Endothelial cell of umbilical vein (primary cell): ENCODE results near the gene ADGRG2. TPM values are rescaled to one million over a fixed set of nuclear protein-coding genes. Genes with fewer than 3 reads are reported as not detected.

ENCODE experiments used
- BruUV-seq: library from RNA; stranded (reverse); fragments of 400-500 nt; replicated peaks from 2 replicates; lab custom pipeline; 2021; lab: Mats Ljungman, UMichigan
- CTCF ChIA-PET: fragments of 300-600, 350-600 bp; sonication (Branson Sonifier 250); formaldehyde crosslinking; loops from one replicate; lab custom pipeline; 2021; ENCODE audit warnings: antibody characterized with exemption, inconsistent platforms; lab: Charles Lee
- POLR2A ChIA-PET: fragments of 300-600, 350-600 bp; sonication (Branson Sonifier 250); formaldehyde crosslinking; loops from one replicate; lab custom pipeline; 2021; ENCODE audit warnings: antibody characterized with exemption, inconsistent platforms; lab: Charles Lee
- DNase-seq: peaks from one replicate; pipeline ENCODE4 v3.0.0-alpha.2; 2011; ENCODE audit warnings: low read depth, low spot score
- FAIRE-seq: peaks from 2 replicates; lab custom pipeline; 2011; peaks lifted over from hg19 to GRCh38; lab: Jason Lieb, UNC
- H2AFZ ChIP-seq: 2 replicates; pipeline ENCODE4 v1.6.0; 2012; ENCODE audit warnings: low read depth, low read length, control low read depth, inconsistent platforms
- H3K27ac ChIP-seq: 2 replicates; pipeline ENCODE4 v1.5.1; 2011; ENCODE audit warnings: low read depth, mild to moderate bottlenecking, control low read depth, low read length, moderate library complexity; ENCODE audit not compliant: insufficient read depth
- H3K27me3 ChIP-seq, 2 experiments: 2 replicates each; pipeline versions ENCODE4 v1.6.0 to v1.6.1; 2011; ENCODE audit warnings: low read length in 2 of 2, mixed read lengths in 1 of 2; ENCODE audit not compliant: control insufficient read depth in 2 of 2, insufficient read depth in 2 of 2
- H3K36me3 ChIP-seq, 2 experiments: 2 replicates in 1 of 2; 3 replicates in 1 of 2; pipeline ENCODE4 v1.5.1; 2011; ENCODE audit warnings: low read length in 2 of 2, mild to moderate bottlenecking in 1 of 2, moderate library complexity in 1 of 2; ENCODE audit not compliant: control insufficient read depth in 2 of 2, insufficient read depth in 2 of 2; ENCODE audit errors: extremely low read depth in 1 of 2
- H3K4me1 ChIP-seq: 3 replicates; pipeline ENCODE4 v1.5.1; 2011; ENCODE audit warnings: mild to moderate bottlenecking, low read length; ENCODE audit not compliant: control insufficient read depth, insufficient read depth; ENCODE audit errors: extremely low read depth
- H3K4me2 ChIP-seq: 2 replicates; pipeline ENCODE4 v1.6.1; 2011; ENCODE audit warnings: low read length, control low read depth, mixed read lengths; ENCODE audit not compliant: insufficient read depth
- H3K4me3 ChIP-seq, 3 experiments: fragments of 200-600 bp in 1 of 3; sonication (generic), shearing (Covaris generic) in 1 of 3; replicated peaks in 1 of 3; 2 replicates each; pipeline ENCODE4 v1.5.1; 2011 to 2016; ENCODE audit warnings: control low read depth in 3 of 3, low read length in 3 of 3, mild to moderate bottlenecking in 2 of 3, inconsistent platforms in 1 of 3, low read depth in 1 of 3, moderate library complexity in 1 of 3; ENCODE audit not compliant: insufficient read depth in 1 of 3
- H3K79me2 ChIP-seq: 2 replicates; pipeline ENCODE4 v1.6.0; 2012; ENCODE audit warnings: low read length, inconsistent platforms; ENCODE audit not compliant: control insufficient read depth, insufficient read depth
- H3K9ac ChIP-seq: replicated peaks from 2 replicates; pipeline ENCODE3; 2011; ENCODE audit warnings: low read length, control low read depth; ENCODE audit not compliant: insufficient read depth; ENCODE audit errors: extremely low read depth
- H3K9me1 ChIP-seq: replicated peaks from 3 replicates; pipeline ENCODE4 v1.6.0; 2011; ENCODE audit warnings: mild to moderate bottlenecking, low read length; ENCODE audit not compliant: control insufficient read depth, insufficient read depth; ENCODE audit errors: extremely low read depth
- H3K9me3 ChIP-seq: replicated peaks from 2 replicates; pipeline ENCODE4 v1.5.1; 2012; ENCODE audit warnings: low read length, inconsistent platforms; ENCODE audit not compliant: control insufficient read depth, insufficient read depth
- H4K20me1 ChIP-seq: replicated peaks from 2 replicates; pipeline ENCODE3; 2011; ENCODE audit warnings: mild to moderate bottlenecking, low read length; ENCODE audit not compliant: control insufficient read depth, insufficient read depth; ENCODE audit errors: extremely low read depth
- EZH2 ChIP-seq: IDR thresholded peaks from 2 replicates; pipeline ENCODE4 v1.6.1; 2012; ENCODE audit warnings: borderline replicate concordance, low read depth, mild to moderate bottlenecking, moderate library complexity, low read length, inconsistent platforms; ENCODE audit not compliant: severe bottlenecking
- MYC ChIP-seq: IDR thresholded peaks from one replicate; pipeline ENCODE4 v1.6.1; 2011; ENCODE audit warnings: mild to moderate bottlenecking, low read depth, low read length
- POLR2A ChIP-seq: IDR thresholded peaks from 2 replicates; pipeline ENCODE4 v1.6.1; 2012; ENCODE audit warnings: low read depth, mild to moderate bottlenecking, control low read depth, low read length
- POLR2AphosphoS5 ChIP-seq: IDR thresholded peaks from 2 replicates; pipeline ENCODE4 v1.6.1; 2012; ENCODE audit warnings: low read depth, mild to moderate bottlenecking, control low read depth, low read length, moderate library complexity; ENCODE audit not compliant: insufficient read depth
- dilution Hi-C: fragments of 300-500 bp; cut with MboI; formaldehyde crosslinking; loops from one replicate; pipeline ENCODE4 v1.15.0; 2019; ENCODE audit warnings: low sequenced_read_pairs; ENCODE audit not compliant: extremely low pct_ligation_motif_present
- intact Hi-C: fragments of 100-400 bp; cut with micrococcal nuclease; formaldehyde crosslinking; loops from one replicate; pipeline ENCODE4 v1.10.0; 2022
- polyA plus RNA-seq, 4 experiments: library from polyadenylated mRNA; depleted of rRNA in 3 of 4; stranded (reverse) in 3 of 4; unstranded in 1 of 4; fragments of >200 nt; gene quantifications; 2 replicates each; pipeline versions ENCODE4 v1.2.1 to v1.2.3, GENCODE V29; 2011 to 2012; ENCODE audit warnings: missing spikeins in 1 of 4
- total RNA-seq: library from RNA; stranded (reverse); gene quantifications from 2 replicates; pipeline ENCODE4 v1.2.3, GENCODE V29; 2021
- TF ChIP-seq, protein P1 (sequence below): IDR thresholded peaks from 2 replicates; pipeline ENCODE4 v1.6.1; 2011; ENCODE audit not compliant: insufficient read depth, insufficient read length
- TF ChIP-seq, protein P2 (sequence below), 2 donors: IDR thresholded peaks; 1 replicate in 1 of 2; 2 replicates in 1 of 2; pipeline ENCODE4 v1.5.1; 2011; ENCODE audit warnings: low read length in 2 of 2, mild to moderate bottlenecking in 2 of 2, moderate library complexity in 2 of 2, control low read depth in 1 of 2, inconsistent platforms in 1 of 2, low read depth in 1 of 2; ENCODE audit not compliant: insufficient read depth in 1 of 2; ENCODE audit errors: extremely low read depth in 1 of 2

ADGRG2 gene
- total and polyA plus RNA-seq, 2 donors (not counting 3 experiments of a cell fraction or from before 2014, with no cell fraction given), result not detected

DNA sequence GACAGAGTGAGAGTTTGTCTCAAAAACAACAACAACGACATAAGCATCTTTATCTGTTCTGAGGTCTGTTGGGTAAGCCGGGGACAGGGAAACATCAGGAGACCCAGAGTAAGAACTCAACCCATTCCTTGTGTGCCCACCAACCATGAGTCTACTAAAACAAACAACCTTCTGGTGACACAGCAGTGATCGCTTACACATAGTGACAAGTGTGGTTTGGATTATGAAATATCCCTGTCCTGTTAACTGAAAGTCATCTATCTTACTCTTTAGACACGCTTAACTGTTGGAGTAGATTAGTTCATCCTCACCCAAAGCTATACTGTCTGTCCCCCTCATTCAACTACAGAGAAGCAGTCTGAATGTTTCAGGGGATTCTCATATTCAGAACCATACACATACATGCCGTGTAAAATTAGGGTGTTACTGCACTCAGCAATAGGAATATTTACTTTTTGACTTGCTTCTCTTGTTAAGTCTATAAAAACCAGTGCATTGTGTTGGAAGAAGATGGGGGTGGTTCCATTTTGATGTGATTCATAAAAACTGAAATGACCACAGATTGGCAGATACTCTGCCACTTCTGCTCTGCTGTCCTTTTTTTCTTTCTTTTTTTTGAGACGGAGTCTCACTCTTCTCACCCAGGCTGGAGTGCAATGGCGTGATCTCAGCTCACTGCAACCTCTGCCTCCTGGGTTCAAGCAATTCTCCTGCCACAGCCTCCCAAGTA lies 165.8 kb downstream of the ADGRG2 start:
- CTCF ChIA-PET, result no interaction called here
- H3K9ac ChIP-seq, result no peak overlapping the region
- POLR2A ChIA-PET, result no interaction called here
- H3K4me1 ChIP-seq, result no peaks in the 10 kb centered on the region
- H3K79me2 ChIP-seq, result no peaks in the 10 kb centered on the region
- no peaks in the 10 kb centered on the region for H3K9me3 ChIP-seq
- H2AFZ ChIP-seq, result no peak overlapping the region
- dilution Hi-C loops (no loop called here), intact Hi-C loops (no loop called here)
- no peak overlapping the region for H3K27ac ChIP-seq
- BruUV-seq, result no TSS peak
- DNase-seq, result no peak
- H3K36me3 ChIP-seq, result no peaks in the 10 kb centered on the region
- no peak overlapping the region for H3K4me2 ChIP-seq
- no peaks in the 10 kb centered on the region for H3K9me1 ChIP-seq
- H3K4me3 ChIP-seq, result no peak overlapping the region
- H3K27me3 ChIP-seq, result no peaks in the 10 kb centered on the region
- H4K20me1 ChIP-seq, result no peaks in the 10 kb centered on the region
- TF ChIP-seq POLR2AphosphoS5 (no peak), MYC (no peak), EZH2 (no peak), POLR2A (no peak)
- TF ChIP-seq, protein P1, sequence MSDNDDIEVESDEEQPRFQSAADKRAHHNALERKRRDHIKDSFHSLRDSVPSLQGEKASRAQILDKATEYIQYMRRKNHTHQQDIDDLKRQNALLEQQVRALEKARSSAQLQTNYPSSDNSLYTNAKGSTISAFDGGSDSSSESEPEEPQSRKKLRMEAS, result no peak
- TF ChIP-seq, protein P2, sequence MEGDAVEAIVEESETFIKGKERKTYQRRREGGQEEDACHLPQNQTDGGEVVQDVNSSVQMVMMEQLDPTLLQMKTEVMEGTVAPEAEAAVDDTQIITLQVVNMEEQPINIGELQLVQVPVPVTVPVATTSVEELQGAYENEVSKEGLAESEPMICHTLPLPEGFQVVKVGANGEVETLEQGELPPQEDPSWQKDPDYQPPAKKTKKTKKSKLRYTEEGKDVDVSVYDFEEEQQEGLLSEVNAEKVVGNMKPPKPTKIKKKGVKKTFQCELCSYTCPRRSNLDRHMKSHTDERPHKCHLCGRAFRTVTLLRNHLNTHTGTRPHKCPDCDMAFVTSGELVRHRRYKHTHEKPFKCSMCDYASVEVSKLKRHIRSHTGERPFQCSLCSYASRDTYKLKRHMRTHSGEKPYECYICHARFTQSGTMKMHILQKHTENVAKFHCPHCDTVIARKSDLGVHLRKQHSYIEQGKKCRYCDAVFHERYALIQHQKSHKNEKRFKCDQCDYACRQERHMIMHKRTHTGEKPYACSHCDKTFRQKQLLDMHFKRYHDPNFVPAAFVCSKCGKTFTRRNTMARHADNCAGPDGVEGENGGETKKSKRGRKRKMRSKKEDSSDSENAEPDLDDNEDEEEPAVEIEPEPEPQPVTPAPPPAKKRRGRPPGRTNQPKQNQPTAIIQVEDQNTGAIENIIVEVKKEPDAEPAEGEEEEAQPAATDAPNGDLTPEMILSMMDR (IDR thresholded peaks at IDR 0.05; ENCODE audit: extremely low read depth in 1 of 2, insufficient read depth in 1 of 2, low read depth in 1 of 2, low read length in 2 of 2), result no peak
- no peak for FAIRE-seq
